Esophagus muscularis mucosa (tissue), 4 donors: ENCODE data around the gene KIAA0825. TPM values are rescaled to one million over a fixed set of nuclear protein-coding genes. Genes with fewer than 3 reads are reported as not detected.

Source experiments
- DNase-seq: peaks from one replicate; pipeline ENCODE4 v3.0.0-alpha.2; 2017; ENCODE audit errors: extremely low spot score
- H3K27ac ChIP-seq, 4 donors: fragments of 200-600 bp; sonication (generic); replicated peaks in 1 of 4; 1 replicate in 3 of 4; 2 replicates in 1 of 4; pipeline ENCODE4 v1.5.1; 2016 to 2019; ENCODE audit warnings: mild to moderate bottlenecking in 1 of 4
- H3K27me3 ChIP-seq, 4 donors: fragments of 200-600 bp; sonication (generic); one replicate each; pipeline versions ENCODE4 v1.5.1 to v1.6.0; 2016 to 2019
- H3K36me3 ChIP-seq, 4 donors: fragments of 200-600 bp; sonication (generic); one replicate each; pipeline ENCODE4 v1.5.1; 2016 to 2019
- H3K4me1 ChIP-seq, 4 donors: fragments of 200-600 bp; sonication (generic); one replicate each; pipeline ENCODE4 v1.5.1; 2016 to 2019
- H3K4me3 ChIP-seq, 4 donors: fragments of 200-600 bp; sonication (generic); 1 replicate in 2 of 4; 2 replicates in 2 of 4; pipeline ENCODE4 v1.5.1; 2016 to 2019; ENCODE audit warnings: mild to moderate bottlenecking in 4 of 4, moderate library complexity in 1 of 4
- H3K9me3 ChIP-seq, 4 donors: fragments of 200-600 bp; sonication (generic); 1 replicate in 3 of 4; 2 replicates in 1 of 4; pipeline ENCODE4 v1.5.1; 2016 to 2019
- EP300 ChIP-seq: sonication (generic); formaldehyde crosslinking; IDR thresholded peaks from one replicate; pipeline ENCODE4 v1.6.1; 2017; ENCODE audit warnings: antibody characterized with exemption
- POLR2A ChIP-seq: fragments of 450-650 bp; IDR thresholded peaks from one replicate; pipeline ENCODE4 v1.6.1; 2017; ENCODE audit warnings: antibody characterized with exemption, moderate library complexity, mild to moderate bottlenecking, low read depth
- POLR2AphosphoS5 ChIP-seq, 2 donors: sonication (generic); formaldehyde crosslinking; IDR thresholded peaks; one replicate each; pipeline ENCODE4 v1.6.1; 2017; ENCODE audit warnings: antibody characterized with exemption in 2 of 2
- WGBS: methylation state at CpG from one replicate; pipeline ENCODE4 v1.1.5; 2018; 5-methylcytosine and 5-hydroxymethylcytosine counted together
- intact Hi-C: fragments of 100-400 bp; cut with DNase I; formaldehyde crosslinking; loops from one replicate; pipeline ENCODE4 v1.15.1; 2023
- total RNA-seq, 4 donors: library from RNA; depleted of rRNA; stranded (reverse); fragments of >200 nt; gene quantifications; one replicate each; pipeline versions ENCODE4 v1.1.0 to v1.2.1, GENCODE V29; 2016
- TF ChIP-seq, protein P1 (sequence below), 3 experiments: fragments of 200-600 bp in 2 of 3; fragments of 450-650 bp in 1 of 3; sonication (generic) in 2 of 3; IDR thresholded peaks; one replicate each; pipeline ENCODE4 v1.5.1; 2017 to 2019; ENCODE audit warnings: antibody characterized with exemption in 3 of 3, mild to moderate bottlenecking in 2 of 3, moderate library complexity in 1 of 3

Gene KIAA0825
- total RNA-seq, 4 donors from 2014 or later: 2.3 to 4.2 (median 2.9) TPM

GRCh38 chr5:94459915-94460314, 158.5 kb downstream of the KIAA0825 start:
- DNase-seq: no peak
- Histone ChIP-seq H3K4me3 (no peak overlapping the region), H3K4me1 (no peaks in the 10 kb centered on the region), H3K9me3 (no peaks in the 10 kb centered on the region), H3K27me3 (no peaks in the 10 kb centered on the region), H3K27ac (no peak overlapping the region), H3K36me3 (no peaks in the 10 kb centered on the region)
- intact Hi-C loops: no loop called here
- TF ChIP-seq, protein P1, sequence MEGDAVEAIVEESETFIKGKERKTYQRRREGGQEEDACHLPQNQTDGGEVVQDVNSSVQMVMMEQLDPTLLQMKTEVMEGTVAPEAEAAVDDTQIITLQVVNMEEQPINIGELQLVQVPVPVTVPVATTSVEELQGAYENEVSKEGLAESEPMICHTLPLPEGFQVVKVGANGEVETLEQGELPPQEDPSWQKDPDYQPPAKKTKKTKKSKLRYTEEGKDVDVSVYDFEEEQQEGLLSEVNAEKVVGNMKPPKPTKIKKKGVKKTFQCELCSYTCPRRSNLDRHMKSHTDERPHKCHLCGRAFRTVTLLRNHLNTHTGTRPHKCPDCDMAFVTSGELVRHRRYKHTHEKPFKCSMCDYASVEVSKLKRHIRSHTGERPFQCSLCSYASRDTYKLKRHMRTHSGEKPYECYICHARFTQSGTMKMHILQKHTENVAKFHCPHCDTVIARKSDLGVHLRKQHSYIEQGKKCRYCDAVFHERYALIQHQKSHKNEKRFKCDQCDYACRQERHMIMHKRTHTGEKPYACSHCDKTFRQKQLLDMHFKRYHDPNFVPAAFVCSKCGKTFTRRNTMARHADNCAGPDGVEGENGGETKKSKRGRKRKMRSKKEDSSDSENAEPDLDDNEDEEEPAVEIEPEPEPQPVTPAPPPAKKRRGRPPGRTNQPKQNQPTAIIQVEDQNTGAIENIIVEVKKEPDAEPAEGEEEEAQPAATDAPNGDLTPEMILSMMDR (IDR thresholded peaks at IDR 0.05): no peak
- no peak for TF ChIP-seq POLR2A
- TF ChIP-seq POLR2AphosphoS5 (IDR thresholded peaks at IDR 0.05): no peak
- TF ChIP-seq EP300: no peak

DNA sequence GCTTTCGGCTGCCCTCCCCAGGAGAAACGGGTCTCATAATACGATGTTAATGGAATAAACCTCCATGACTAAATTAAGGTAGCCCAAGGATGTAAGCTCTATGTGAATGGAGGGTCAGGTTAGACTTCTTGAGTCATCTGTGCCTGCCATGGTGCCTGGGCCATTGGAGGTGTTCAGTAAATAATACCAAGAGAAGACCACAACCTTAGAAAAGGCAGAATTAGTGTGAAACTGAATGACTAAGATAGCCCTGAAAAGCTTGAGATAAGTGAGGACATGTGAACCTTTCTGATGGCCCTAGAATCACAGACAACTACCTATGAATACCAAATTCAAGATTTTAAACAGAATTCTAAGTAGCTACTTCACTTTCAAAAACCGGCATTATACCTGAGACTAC, 160.6 kb downstream of the KIAA0825 start:
- intact Hi-C loops: no loop called here
- H3K36me3 ChIP-seq: no peaks in the 10 kb centered on the region
- H3K27me3 ChIP-seq: no peaks in the 10 kb centered on the region

DNA sequence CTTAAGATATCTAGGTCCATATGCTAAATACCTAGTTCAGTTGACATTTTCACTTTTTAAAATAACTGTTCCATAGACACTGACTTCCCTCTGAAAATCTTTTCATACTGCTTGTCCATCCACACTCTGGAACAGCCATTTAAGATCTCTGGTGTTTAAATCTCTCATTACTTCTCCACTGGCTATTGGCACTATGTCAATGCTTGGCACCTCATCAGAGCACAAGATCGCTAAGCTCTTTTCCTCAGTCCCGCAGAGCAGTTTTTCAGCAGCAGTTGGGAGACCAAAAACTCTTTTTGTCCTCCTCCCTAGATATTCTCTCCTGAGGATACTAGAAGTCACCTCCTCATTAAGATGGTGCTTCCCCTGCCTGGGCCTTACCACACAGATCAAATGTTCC, 172.7 kb downstream of the KIAA0825 start:
- H3K9me3 ChIP-seq: no peaks in the 10 kb centered on the region
- WGBS: 98% methylated on average over 2 of the region's 2 CpGs
- no peak overlapping the region for H3K4me3 ChIP-seq
- no peaks in the 10 kb centered on the region for H3K27me3 ChIP-seq
- no peak for DNase-seq
- H3K27ac ChIP-seq: no peak overlapping the region
- intact Hi-C loops: no loop called here
- no peak for TF ChIP-seq EP300
- TF ChIP-seq, protein P1 (IDR thresholded peaks at IDR 0.05): no peak
- no peak for TF ChIP-seq POLR2A
- no peak for TF ChIP-seq POLR2AphosphoS5 (IDR thresholded peaks at IDR 0.05)
- H3K4me1 ChIP-seq: no peaks in the 10 kb centered on the region
- H3K36me3 ChIP-seq: peaks cover 0 to 5% (median 0%) of the 10 kb centered on the region in 4 donors

More for the DNA sequence above, 160.6 kb downstream of the KIAA0825 start:
- no peaks in the 10 kb centered on the region for H3K4me1 ChIP-seq
- H3K27ac ChIP-seq: no peak overlapping the region
- TF ChIP-seq POLR2A (no peak), POLR2AphosphoS5 (IDR thresholded peaks at IDR 0.05) (no peak), EP300 (no peak)
- TF ChIP-seq, protein P1 (IDR thresholded peaks at IDR 0.05): no peak
- WGBS: 100% methylated on average over 4 of the region's 4 CpGs
- H3K4me3 ChIP-seq: no peak overlapping the region
- no peak for DNase-seq
- no peaks in the 10 kb centered on the region for H3K9me3 ChIP-seq

DNA sequence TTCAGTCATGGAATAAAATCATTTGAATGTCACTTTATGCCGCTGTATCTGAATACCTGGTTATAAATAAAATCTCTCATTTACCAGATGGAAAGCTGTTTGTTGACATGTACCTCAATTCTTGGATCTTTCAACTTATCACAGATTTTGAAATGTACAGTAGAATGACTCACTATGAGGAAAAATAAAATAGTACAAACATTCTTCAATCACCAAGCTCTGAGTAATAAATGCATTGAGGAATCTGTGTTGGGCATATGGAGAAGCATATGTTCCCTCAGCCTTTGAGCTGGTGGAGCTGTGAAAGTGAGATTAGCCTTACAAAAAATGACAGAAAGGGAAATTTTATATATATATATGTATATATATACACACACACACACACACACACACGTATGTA, 175.4 kb downstream of the KIAA0825 start:
- Histone ChIP-seq H3K4me3 (no peak overlapping the region), H3K9me3 (no peaks in the 10 kb centered on the region), H3K27me3 (no peaks in the 10 kb centered on the region), H3K4me1 (no peaks in the 10 kb centered on the region), H3K27ac (no peak overlapping the region), H3K36me3 (peaks cover 0 to 18% (median under 1%) of the 10 kb centered on the region in 4 donors)
- 90% methylated on average over 2 of the region's 2 CpGs for WGBS
- no peak for DNase-seq
- intact Hi-C loops: no loop called here
- TF ChIP-seq POLR2A (no peak), EP300 (no peak), POLR2AphosphoS5 (IDR thresholded peaks at IDR 0.05) (no peak)
- TF ChIP-seq, protein P1 (IDR thresholded peaks at IDR 0.05): no peak

GRCh38 chr5:94442076-94442475, 176.3 kb downstream of the KIAA0825 start:
- H3K36me3 ChIP-seq: peaks cover 0 to 18% (median 2%) of the 10 kb centered on the region in 4 donors
- TF ChIP-seq EP300 (no peak), POLR2A (no peak), POLR2AphosphoS5 (IDR thresholded peaks at IDR 0.05) (no peak)
- TF ChIP-seq, protein P1 (IDR thresholded peaks at IDR 0.05): no peak
- no peak for DNase-seq
- no peaks in the 10 kb centered on the region for H3K4me1 ChIP-seq
- no peak overlapping the region for H3K4me3 ChIP-seq
- 84% methylated on average over 1 of the region's 1 CpG for WGBS
- H3K27ac ChIP-seq: no peak overlapping the region
- H3K27me3 ChIP-seq: no peaks in the 10 kb centered on the region
- H3K9me3 ChIP-seq: no peaks in the 10 kb centered on the region
- intact Hi-C loops: no loop called here
